GM12874 (cell line): Measurements from ENCODE around the gene PDSS1.

Experiments
- CTCF ChIP-seq: IDR thresholded peaks from 2 replicates; pipeline ENCODE4 v1.5.1; 2011; ENCODE audit warnings: low read depth, mild to moderate bottlenecking, control low read depth, low read length, moderate library complexity; ENCODE audit not compliant: insufficient read depth

Gene PDSS1

GRCh38 chr10:26706206-26706605 lies 8.7 kb downstream of the PDSS1 start:
- TF ChIP-seq CTCF, result no peak

GRCh38 chr10:26706936-26707335 lies 9.4 kb downstream of the PDSS1 start:
- TF ChIP-seq CTCF, result no peak

GRCh38 chr10:26711324-26711723 lies 13.8 kb downstream of the PDSS1 start:
- TF ChIP-seq CTCF, result no peak

GRCh38 chr10:26714415-26715136 lies 17.1 kb downstream of the PDSS1 start:
- TF ChIP-seq CTCF, result no peak

GRCh38 chr10:26715137-26715487 lies 17.6 kb downstream of the PDSS1 start:
- no peak for TF ChIP-seq CTCF

GRCh38 chr10:26717476-26717875 lies 20.0 kb downstream of the PDSS1 start:
- no peak for TF ChIP-seq CTCF

- TF ChIP-seq CTCF, result no peak
Observed at GRCh38 chr10:26721561-26721960, 24.1 kb downstream of the PDSS1 start.
